T47D (cell line): ENCODE data around the gene EPHA2.

Experiments
- DNase-seq, 2 experiments: peaks; one replicate each; pipeline versions ENCODE4 v3.0.0 to v3.0.0-alpha.2; 2011 to 2012; ENCODE audit warnings: low read depth in 1 of 2, low spot score in 1 of 2
- JUND ChIP-seq: IDR thresholded peaks from 2 replicates; pipeline ENCODE4 v1.6.1; 2012; ENCODE audit warnings: low read depth
- in situ Hi-C: cut with HindIII; loops from 2 replicates; pipeline ENCODE4 v1.10.0; 2016; ENCODE audit warnings: low sequenced_read_pairs, low pct_unique_long_range_greater_than_20kb

Gene EPHA2

DNA sequence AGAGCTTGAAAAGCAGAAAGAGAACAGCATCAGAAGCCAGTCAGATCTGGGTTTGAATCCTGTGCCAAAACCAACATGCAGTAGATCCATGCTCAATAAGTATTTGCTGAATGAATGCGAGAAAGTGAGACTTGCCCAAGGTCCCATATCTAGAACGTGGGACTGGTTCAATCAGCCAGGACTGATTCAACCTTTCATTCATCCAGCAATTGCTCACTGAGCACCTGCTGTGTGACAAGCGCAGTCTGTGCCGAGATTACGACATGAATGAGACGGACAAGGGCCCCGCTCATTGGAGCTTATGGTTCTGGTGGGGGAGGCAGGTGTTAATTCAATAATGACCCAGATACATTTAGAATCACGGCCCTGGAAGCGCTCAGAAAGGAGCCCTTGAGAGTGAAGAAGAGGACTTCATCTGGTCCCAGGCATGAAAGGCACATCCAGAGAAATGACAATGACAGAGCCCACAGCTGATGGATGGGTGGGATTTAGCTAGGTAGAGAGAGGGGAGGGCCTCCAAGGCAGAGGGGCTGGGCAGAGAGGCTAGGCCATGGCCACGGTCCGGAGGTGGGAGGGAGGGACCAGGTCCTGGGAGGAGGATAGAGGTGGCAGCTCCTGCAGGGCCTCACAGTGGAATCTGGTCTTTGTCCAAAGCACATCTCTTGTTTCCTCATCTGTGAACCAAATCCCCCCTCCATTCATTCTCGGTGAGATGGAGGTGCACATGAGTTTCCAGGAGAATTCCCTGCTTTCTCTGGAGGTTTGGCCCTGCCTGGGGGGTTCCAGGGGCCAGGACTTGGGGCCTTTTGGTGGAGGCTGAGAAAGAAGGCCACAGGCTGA, 78.2 kb downstream of the EPHA2 start:
- no peak for DNase-seq
- TF ChIP-seq JUND = no peak
- in situ Hi-C loops = no loop called here

DNA sequence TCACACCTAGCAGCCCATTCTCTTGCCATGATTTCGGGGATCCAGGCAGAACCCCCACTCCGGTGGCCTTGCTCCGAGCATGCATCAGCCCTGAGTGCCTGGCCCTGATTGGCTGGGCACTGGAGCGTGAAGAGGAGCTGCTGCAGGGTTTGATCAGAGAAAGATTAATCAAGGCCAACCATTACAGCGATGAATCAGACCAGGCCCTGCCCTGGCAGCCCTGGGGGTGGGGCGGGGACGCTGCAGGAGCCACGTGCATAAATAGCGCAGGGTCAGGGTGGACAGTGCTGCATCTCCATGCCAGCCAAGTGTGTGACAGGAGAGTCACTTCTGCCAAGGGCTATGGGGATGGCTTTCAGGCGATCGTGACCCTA, 79.0 kb downstream of the EPHA2 start:
- DNase-seq = no peak
- in situ Hi-C loops = no loop called here
- no peak for TF ChIP-seq JUND

DNA sequence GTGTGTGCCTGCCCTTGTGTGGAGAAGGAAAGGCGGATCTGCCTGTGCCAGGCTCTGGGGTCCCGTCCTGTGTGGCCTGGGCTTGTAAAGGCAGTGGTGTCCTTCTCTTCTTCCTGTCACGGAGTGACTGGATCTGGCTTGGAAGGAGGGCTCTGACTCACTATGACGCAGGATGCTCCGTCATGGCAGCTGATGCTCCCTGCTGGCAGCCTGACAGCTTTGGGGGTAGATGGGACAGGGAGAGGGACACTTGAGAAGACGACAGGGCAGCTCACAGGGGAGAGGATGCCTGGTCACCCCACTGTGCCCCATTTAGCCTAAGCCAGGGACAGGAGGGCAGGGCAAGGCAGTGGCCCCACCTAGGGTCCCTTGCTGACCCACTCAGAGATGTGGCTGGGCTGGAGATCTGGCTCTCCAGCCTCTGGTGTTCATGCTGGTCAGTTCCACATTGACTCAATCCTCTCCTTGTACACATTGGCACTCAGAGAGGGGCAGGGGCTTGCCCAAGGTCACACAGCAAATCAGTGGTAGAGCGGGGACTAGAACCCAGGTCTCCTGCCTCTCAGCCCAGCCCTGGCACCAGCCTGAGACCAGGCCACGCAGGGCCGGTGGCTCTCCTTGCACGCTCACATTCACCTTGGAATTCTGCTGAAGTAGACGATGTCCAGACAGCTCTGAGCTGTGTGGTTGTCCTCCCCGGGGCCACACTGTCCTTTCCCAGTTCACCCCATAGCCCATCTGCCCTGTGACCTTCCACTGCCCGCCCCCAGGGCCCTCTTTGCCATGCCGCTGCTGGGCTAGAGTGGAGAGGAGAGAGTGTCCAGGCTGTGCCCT, 79.6 kb downstream of the EPHA2 start:
- in situ Hi-C loops = no loop called here
- no peak for TF ChIP-seq JUND
- no peak for DNase-seq

DNA sequence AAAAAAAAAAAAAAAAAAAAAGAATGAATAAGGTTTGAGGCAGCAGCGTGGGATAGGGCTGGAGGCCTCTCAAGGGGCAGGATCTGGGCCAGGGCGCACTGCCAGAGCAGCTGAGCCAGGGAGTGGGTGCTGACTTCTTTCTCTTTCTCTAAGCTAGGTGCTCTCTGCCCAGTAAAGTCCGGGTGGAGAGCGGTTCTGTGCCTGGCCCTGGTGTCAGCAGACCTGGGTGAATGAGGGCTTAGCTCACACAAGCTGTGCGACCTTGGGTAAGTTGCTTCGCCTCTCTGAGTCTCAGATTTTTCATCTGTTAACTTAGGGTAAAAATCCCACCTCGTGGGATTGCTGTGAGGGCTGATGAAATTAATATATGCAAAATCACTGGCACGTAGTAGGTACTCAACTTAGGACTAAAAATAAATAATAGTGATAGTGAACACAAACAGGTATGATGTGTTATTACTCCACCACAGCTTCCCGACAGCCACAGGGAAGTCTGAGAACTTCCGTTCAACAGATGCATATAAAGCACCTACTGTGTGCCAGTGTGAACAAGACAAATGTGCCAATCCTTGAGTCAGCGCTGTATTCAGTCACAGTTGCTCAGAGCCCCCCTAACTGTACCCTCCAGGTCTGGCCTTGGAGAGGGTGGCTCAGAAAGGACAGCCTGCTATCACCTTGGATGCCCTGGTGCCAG, 80.4 kb downstream of the EPHA2 start:
- in situ Hi-C loops = no loop called here
- TF ChIP-seq JUND = no peak
- DNase-seq = no peak
